Motor neuron (in vitro differentiated cells): Measurements from ENCODE around the gene SAMD7. TPM values are rescaled to one million over a fixed set of nuclear protein-coding genes. Genes with fewer than 3 reads are reported as not detected.

Experiments used
- ATAC-seq, 8 experiments: fragments of 200-7000 bp; cut with Tn5 transposase; replicated peaks in 6 of 8; 2 replicates each; pipeline ENCODE4 v1.8.0; 2021; ENCODE audit warnings: mild to moderate bottlenecking in 8 of 8, moderate library complexity in 8 of 8
- H3K27ac ChIP-seq, 2 donors: fragments of 250-450 bp; sonication (Bioruptor Pico); 2 replicates each; pipeline ENCODE4 v1.9.0; 2021; ENCODE audit warnings: antibody characterized with exemption in 2 of 2, mild to moderate bottlenecking in 2 of 2, moderate library complexity in 1 of 2
- H3K4me1 ChIP-seq, 2 donors: fragments of 250-450 bp; sonication (Bioruptor Pico); replicated peaks in 1 of 2; 2 replicates each; pipeline ENCODE4 v1.6.1; 2021; ENCODE audit warnings: antibody characterized with exemption in 2 of 2, mild to moderate bottlenecking in 2 of 2, moderate library complexity in 1 of 2
- H3K4me3 ChIP-seq, 5 donors: fragments of 250-450 bp; sonication (Bioruptor Pico); 2 replicates each; pipeline ENCODE4 v1.9.0; 2021; ENCODE audit warnings: antibody characterized with exemption in 5 of 5, mild to moderate bottlenecking in 5 of 5, moderate library complexity in 4 of 5
- WGBS, 10 experiments: fragments of 450-650 bp; shearing (Covaris generic); methylation state at CpG; one replicate each; pipeline ENCODE4 v1.0.0; 2022; 5-methylcytosine and 5-hydroxymethylcytosine counted together
- in situ Hi-C, 9 experiments: fragments of 400-800 bp; cut with MboI; loops; one replicate each; pipeline ENCODE4 v1.15.0; 2021; ENCODE audit warnings: low sequenced_read_pairs in 9 of 9, low pct_unique_long_range_greater_than_20kb in 2 of 9; ENCODE audit not compliant: unreplicated experiment in 9 of 9
- total RNA-seq, 8 experiments: library from RNA; unstranded; fragments of 300-600 nt; gene quantifications; 2 replicates each; pipeline versions ENCODE4 v1.2.3 to v1.2.4, GENCODE V29; 2022

SAMD7 gene
- total RNA-seq, 8 experiments from 2014 or later = 0.08 to 0.19 (median 0.10) TPM; not detected in 5

DNA sequence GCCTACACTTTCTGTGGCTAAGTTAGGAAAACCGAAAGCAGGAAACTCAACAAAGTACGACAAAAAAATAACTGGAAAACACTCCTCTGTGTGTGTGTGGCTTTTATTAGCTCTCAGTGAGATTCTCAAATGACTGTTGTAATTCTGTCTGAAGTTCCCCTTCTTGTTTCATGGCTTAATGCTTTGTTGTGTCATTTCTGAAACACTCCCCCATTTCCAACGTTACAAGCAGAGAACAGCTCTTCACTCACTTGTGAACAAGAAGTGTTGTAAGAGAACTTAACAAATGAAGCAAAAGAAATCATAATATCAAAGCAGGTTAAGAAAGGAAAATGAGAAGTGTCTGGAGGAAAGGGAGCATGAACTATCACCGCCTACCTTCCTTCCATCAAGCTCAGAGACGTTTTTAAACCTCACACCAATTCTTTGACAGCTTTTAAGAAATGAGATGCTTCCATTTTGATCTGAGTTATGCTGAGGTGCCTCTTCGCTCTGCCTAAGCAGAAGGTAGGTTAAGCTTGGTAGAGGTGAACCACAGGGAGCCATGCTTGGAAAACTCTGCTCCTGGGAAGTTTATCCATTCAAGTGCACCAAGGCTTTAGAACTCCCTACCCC, 42.9 kb downstream of the SAMD7 start:
- in situ Hi-C loops = loop anchor here in 1 of 9 experiments (25.0 kb wide), 1 partner anchor 167 kb away; no protein-coding TSS in a partner anchor
- H3K4me3 ChIP-seq = no peak overlapping the region
- no peak for ATAC-seq
- H3K27ac ChIP-seq = no peak overlapping the region
- H3K4me1 ChIP-seq = no peaks in the 10 kb centered on the region
- WGBS, 10 experiments = 11 to 85% (median 55%) methylated on average over 1 to 6 of the region's 6 CpGs

GRCh38 chr3:169955406-169955805, 44.0 kb downstream of the SAMD7 start:
- H3K27ac ChIP-seq = no peak overlapping the region
- ATAC-seq = peak in 2 of 8 experiments; percentile 58 to 67
- 0 to 93% (median 20%) methylated on average over 1 to 2 of the region's 2 CpGs; no CpG with 5 or more reads in 3 of the 10 experiments for WGBS, 10 experiments
- no peak overlapping the region for H3K4me3 ChIP-seq
- no peaks in the 10 kb centered on the region for H3K4me1 ChIP-seq
- in situ Hi-C loops = loop anchor here in 1 of 9 experiments (25.0 kb wide), 1 partner anchor 168 kb away; no protein-coding TSS in a partner anchor

DNA sequence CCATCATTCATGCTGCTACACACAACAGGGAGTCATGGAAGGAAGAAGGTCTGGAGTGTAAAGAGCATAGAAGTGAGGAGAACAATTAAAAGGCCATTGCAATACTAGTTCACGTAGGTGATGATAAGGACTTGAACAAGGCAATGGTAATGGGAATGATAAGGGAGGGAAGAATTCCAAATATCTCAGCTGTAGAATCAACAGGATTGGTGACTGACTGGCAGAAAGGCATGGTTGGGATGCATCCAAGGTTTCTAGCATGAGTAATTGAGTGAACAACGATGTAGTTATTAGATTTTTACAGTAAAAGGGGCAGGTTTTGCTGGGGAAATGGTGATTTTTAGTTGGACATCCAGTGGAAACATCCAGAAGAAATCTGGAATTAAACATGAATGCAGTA, 52.8 kb downstream of the SAMD7 start:
- ATAC-seq = no peak
- H3K4me1 ChIP-seq = peaks cover 0 to 12% of the 10 kb centered on the region in 2 donors
- no peak overlapping the region for H3K4me3 ChIP-seq
- WGBS, 10 experiments = 16 to 100% (median 73%) methylated on average over 1 to 2 of the region's 2 CpGs
- H3K27ac ChIP-seq = no peak overlapping the region
- in situ Hi-C loops = loop anchor here in 1 of 9 experiments (25.0 kb wide), 1 partner anchor 177 kb away; no protein-coding TSS in a partner anchor

GRCh38 chr3:169965562-169966427, 54.4 kb downstream of the SAMD7 start:
- peak in 4 of 8 experiments; percentile 1 to 9 (median 8) for ATAC-seq
- peak overlapping the region; percentile 69 to 91 (median 76) for H3K4me3 ChIP-seq
- peak overlapping the region; percentile 97 to 99 for H3K27ac ChIP-seq
- 33 to 95% (median 74%) methylated on average over 4 to 18 of the region's 21 CpGs for WGBS, 10 experiments
- peaks cover 0 to 20% of the 10 kb centered on the region in 2 donors for H3K4me1 ChIP-seq
- in situ Hi-C loops = loop anchor here in 1 of 9 experiments (25.0 kb wide), 1 partner anchor 178 kb away; no protein-coding TSS in a partner anchor

GRCh38 chr3:169966428-169966950, 55.1 kb downstream of the SAMD7 start, which contains the start of gene SEC62:
Gene SEC62, plus strand, starts transcription at chr3:169966807. Its CDS starts 16 bp downstream, at chr3:169966823.
- in situ Hi-C loops = loop anchor here in 1 of 9 experiments (25.0 kb wide), 1 partner anchor 179 kb away; no protein-coding TSS in a partner anchor
- H3K27ac ChIP-seq = peak within 1 kb of the TSS; percentile 97 to 99
- H3K4me1 ChIP-seq = peaks cover 0 to 20% of the 10 kb centered on the region in 2 donors
- H3K4me3 ChIP-seq = peak within 1 kb of the TSS; percentile 69 to 91 (median 76)
- ATAC-seq = peak; percentile 92 to 97 (median 95)
- 0 to 47% (median 12%) methylated on average over 2 to 7 of the region's 37 CpGs; no CpG with 5 or more reads in 4 of the 10 experiments for WGBS, 10 experiments

DNA sequence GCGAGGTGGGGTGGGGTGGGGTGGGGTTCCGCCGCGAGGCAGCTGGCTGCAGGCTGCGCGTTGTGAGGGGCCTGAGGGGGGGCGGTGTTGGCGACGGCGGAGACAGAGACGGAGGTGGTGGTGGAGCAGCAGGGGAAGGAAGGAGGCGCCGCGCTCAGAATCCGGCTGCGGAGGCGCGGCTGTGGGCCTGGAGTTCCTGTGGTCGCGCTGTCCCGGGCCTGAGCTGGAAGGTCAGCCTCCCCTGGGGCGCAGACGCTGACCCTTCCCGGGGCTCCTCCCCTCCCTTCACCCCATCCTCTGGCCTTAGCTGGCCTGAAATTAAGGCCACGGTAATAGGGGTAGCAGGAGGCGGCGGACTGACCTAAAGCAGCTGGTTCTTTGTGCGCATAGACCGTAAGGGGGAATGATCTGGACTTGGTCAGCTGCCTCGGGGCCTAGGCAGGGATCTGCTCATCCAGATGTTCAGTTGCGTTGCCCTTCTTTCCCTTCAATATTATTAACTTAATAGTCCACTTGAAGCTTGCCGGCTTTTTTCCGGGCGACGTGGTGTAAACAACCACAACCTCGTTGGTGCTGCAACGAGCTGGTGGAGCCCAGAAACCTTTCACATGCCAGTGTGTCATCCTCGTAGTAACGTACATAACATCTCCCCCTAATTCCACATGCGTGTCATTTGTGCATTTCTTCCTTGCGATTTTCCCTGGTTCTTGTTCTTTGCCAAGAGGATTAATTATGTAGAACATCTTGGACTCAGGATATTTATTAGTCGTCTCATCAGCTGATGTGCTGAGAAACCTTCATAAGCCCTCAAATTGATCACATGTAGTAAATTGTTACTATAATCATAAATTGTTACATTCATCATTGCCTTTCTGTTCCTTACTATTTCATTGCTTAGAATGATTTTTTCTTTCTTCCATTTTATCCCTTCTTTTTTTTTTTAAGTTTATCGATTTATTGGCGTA, 55.9 kb downstream of the SAMD7 start:
- H3K27ac ChIP-seq = peak overlapping the region; percentile 97 to 99
- peak; percentile 72 to 82 (median 76) for ATAC-seq
- H3K4me1 ChIP-seq = peaks cover 0 to 20% of the 10 kb centered on the region in 2 donors
- H3K4me3 ChIP-seq = peak overlapping the region; percentile 69 to 91 (median 76)
- in situ Hi-C loops = loop anchor here in 1 of 9 experiments (25.0 kb wide), 1 partner anchor 180 kb away; no protein-coding TSS in a partner anchor
- 0 to 35% (median 12%) methylated on average over 5 to 17 of the region's 44 CpGs for WGBS, 10 experiments

- H3K27ac ChIP-seq = no peak overlapping the region
- 0 to 80% (median 25%) methylated on average over 1 to 2 of the region's 2 CpGs; no CpG with 5 or more reads in 1 of the 10 experiments for WGBS, 10 experiments
- H3K4me1 ChIP-seq = peaks cover 0 to 20% of the 10 kb centered on the region in 2 donors
- ATAC-seq = no peak
- in situ Hi-C loops = loop anchor here in 1 of 9 experiments (25.0 kb wide), 1 partner anchor 181 kb away; no protein-coding TSS in a partner anchor
- peak overlapping the region; percentile 69 to 91 (median 76) for H3K4me3 ChIP-seq
Measured at GRCh38 chr3:169968224-169968885, 57.0 kb downstream of the SAMD7 start.

DNA sequence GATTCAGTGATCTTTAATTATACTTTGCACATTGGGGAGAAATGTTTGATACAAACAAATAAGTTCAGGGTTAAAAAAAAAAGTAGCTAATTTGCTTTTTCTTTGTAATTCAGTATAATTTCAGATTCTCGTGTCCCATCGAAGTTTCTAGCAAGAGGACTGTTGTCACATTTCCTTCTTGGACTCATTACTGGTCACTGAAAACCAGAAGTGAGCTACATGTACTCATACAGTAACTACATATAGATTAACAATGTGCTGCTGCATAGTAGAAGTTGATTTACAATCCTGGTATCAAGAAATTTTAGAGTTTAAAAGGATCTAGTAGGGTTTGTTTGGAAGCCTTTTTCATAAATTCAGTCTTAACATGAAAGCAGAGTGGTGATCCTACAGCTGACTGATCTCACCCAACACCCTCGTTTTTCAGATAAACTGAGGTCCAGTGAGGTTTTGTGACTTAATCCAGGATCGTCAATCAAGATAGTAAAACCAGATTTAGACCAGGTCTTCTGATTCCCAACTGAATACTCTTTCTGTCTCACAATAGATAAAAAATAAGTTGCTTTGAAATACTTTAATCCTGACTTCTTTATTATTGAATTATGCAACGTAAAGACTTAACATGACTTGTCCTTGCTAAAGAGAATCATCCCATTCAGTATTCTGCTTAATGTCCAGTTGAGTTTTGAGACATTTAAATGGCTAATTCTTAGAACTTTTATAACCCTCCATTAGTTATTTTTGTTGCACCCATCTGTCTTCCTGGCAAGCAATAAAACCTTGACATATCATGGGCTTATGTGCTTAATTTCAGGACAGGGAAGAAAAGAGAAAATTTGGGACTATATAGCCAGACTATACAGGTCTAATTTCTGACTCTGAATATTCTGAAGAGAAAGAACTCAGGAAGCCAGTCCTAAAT, 58.1 kb downstream of the SAMD7 start:
- no peak for ATAC-seq
- H3K4me3 ChIP-seq = peak overlapping the region in 1 of 5 donors; percentile 91
- 17 to 91% (median 76%) methylated on average over 1 to 5 of the region's 5 CpGs for WGBS, 10 experiments
- no peak overlapping the region for H3K27ac ChIP-seq
- in situ Hi-C loops = loop anchor here in 1 of 9 experiments (25.0 kb wide), 1 partner anchor 182 kb away; no protein-coding TSS in a partner anchor
- H3K4me1 ChIP-seq = peaks cover 0 to 20% of the 10 kb centered on the region in 2 donors

- ATAC-seq = no peak
- Histone ChIP-seq H3K4me3 (no peak overlapping the region), H3K27ac (no peak overlapping the region), H3K4me1 (peaks cover 0 to 20% of the 10 kb centered on the region in 2 donors)
- 0 to 100% (median 67%) methylated on average over 1 of the region's 1 CpG; no CpG with 5 or more reads in 2 of the 10 experiments for WGBS, 10 experiments
- in situ Hi-C loops = loop anchor here in 1 of 9 experiments (25.0 kb wide), 1 partner anchor 184 kb away; no protein-coding TSS in a partner anchor
Measured at GRCh38 chr3:169970847-169971246, 59.5 kb downstream of the SAMD7 start.

- no peak for ATAC-seq
- 45 to 100% (median 69%) methylated on average over 1 to 2 of the region's 2 CpGs; no CpG with 5 or more reads in 1 of the 10 experiments for WGBS, 10 experiments
- in situ Hi-C loops = loop anchor here in 1 of 9 experiments (25.0 kb wide), 1 partner anchor 184 kb away; no protein-coding TSS in a partner anchor
- Histone ChIP-seq H3K27ac (no peak overlapping the region), H3K4me3 (no peak overlapping the region), H3K4me1 (peaks cover 0 to 20% of the 10 kb centered on the region in 2 donors)
Measured at GRCh38 chr3:169971522-169971921, 60.1 kb downstream of the SAMD7 start.
